HepG2 (cell line): Measurements from ENCODE around the gene TCERG1L. TPM values are rescaled to one million over a fixed set of nuclear protein-coding genes. Genes with fewer than 3 reads are reported as not detected.

Source experiments
- ATAC-seq: fragments of 200-7000 bp; cut with Tn5 transposase; 3 replicates; pipeline ENCODE4 v1.9.1; 2020; ENCODE audit warnings: mild to moderate bottlenecking, moderate library complexity
- BruUV-seq: library from RNA; stranded (reverse); fragments of 400-500 nt; replicated peaks from 2 replicates; lab custom pipeline; 2021; lab: Mats Ljungman, UMichigan
- CTCF ChIA-PET: fragments of 300-600 bp; formaldehyde crosslinking; extraction: SDS; loops from one replicate; lab custom pipeline; 2021; ENCODE audit warnings: low total read pairs, inconsistent platforms, low intra/inter-chr PET ratio; lab: Yijun Ruan, JAX
- POLR2A ChIA-PET: fragments of 350-600 bp; sonication (Branson Sonifier 250); formaldehyde crosslinking; loops from one replicate; lab custom pipeline; 2020; ENCODE audit warnings: antibody characterized with exemption, inconsistent platforms; lab: Yijun Ruan, JAX
- DNase-seq: peaks from one replicate; pipeline ENCODE4 v3.0.0-alpha.2; 2015; ENCODE audit warnings: low spot score
- FAIRE-seq: peaks from 3 replicates; lab custom pipeline; 2011; peaks lifted over from hg19 to GRCh38; lab: Jason Lieb, UNC
- H2AFZ ChIP-seq: one replicate; pipeline ENCODE4 v1.6.1; 2011; ENCODE audit warnings: low read length, inconsistent platforms
- H3K27ac ChIP-seq: fragments of 300-600 bp; 3 replicates; pipeline ENCODE4 v1.8.0; 2011; ENCODE audit warnings: mixed run types, mild to moderate bottlenecking, mixed read lengths, low read length, inconsistent platforms; ENCODE audit not compliant: insufficient read depth; ENCODE audit errors: extremely low read length
- H3K27me3 ChIP-seq, 2 experiments: fragments of 200-600 bp in 1 of 2; 2 replicates in 1 of 2; 3 replicates in 1 of 2; pipeline versions ENCODE4 v1.6.0 to v1.8.0; 2011; ENCODE audit warnings: low read length in 2 of 2, mild to moderate bottlenecking in 2 of 2, moderate library complexity in 2 of 2, inconsistent platforms in 1 of 2; ENCODE audit not compliant: insufficient read depth in 2 of 2, control insufficient read depth in 1 of 2
- H3K36me3 ChIP-seq, 2 experiments: fragments of 200-600 bp in 1 of 2; replicated peaks in 1 of 2; 2 replicates in 1 of 2; 3 replicates in 1 of 2; pipeline versions ENCODE4 v1.5.1 to v1.8.0; 2011; ENCODE audit warnings: low read length in 2 of 2, inconsistent platforms in 1 of 2; ENCODE audit not compliant: insufficient read depth in 2 of 2, control insufficient read depth in 1 of 2
- H3K4me1 ChIP-seq: 2 replicates; pipeline ENCODE4 v1.5.1; 2012; ENCODE audit warnings: low read length, inconsistent platforms; ENCODE audit not compliant: insufficient read depth
- H3K4me2 ChIP-seq: 2 replicates; pipeline ENCODE4 v1.6.0; 2011; ENCODE audit warnings: low read depth, low read length, inconsistent platforms
- H3K4me3 ChIP-seq, 3 experiments: fragments of 200-600 bp in 1 of 3; sonication (generic), shearing (Covaris generic) in 1 of 3; replicated peaks in 1 of 3; 2 replicates each; pipeline ENCODE4 v1.5.1; 2011 to 2016; ENCODE audit warnings: low read length in 3 of 3, inconsistent platforms in 2 of 3, low read depth in 2 of 3, mild to moderate bottlenecking in 2 of 3, control low read depth in 1 of 3, mixed read lengths in 1 of 3; ENCODE audit not compliant: insufficient read depth in 1 of 3
- H3K79me2 ChIP-seq: one replicate; pipeline ENCODE4 v1.6.1; 2011; ENCODE audit warnings: low read length, inconsistent platforms; ENCODE audit not compliant: insufficient read depth
- H3K9ac ChIP-seq: 2 replicates; pipeline ENCODE4 v1.6.0; 2011; ENCODE audit warnings: mild to moderate bottlenecking, low read depth, low read length, inconsistent platforms; ENCODE audit not compliant: insufficient read depth
- H3K9me3 ChIP-seq: 2 replicates; pipeline ENCODE4 v1.5.1; 2012; ENCODE audit warnings: mild to moderate bottlenecking, low read length
- H4K20me1 ChIP-seq: 2 replicates; pipeline ENCODE4 v1.6.0; 2011; ENCODE audit warnings: inconsistent platforms, mild to moderate bottlenecking, low read length, moderate library complexity; ENCODE audit not compliant: insufficient read depth
- ARNT ChIP-seq: fragments of 450-650 bp; IDR thresholded peaks from 2 replicates; pipeline ENCODE4 v1.6.1; 2017
- CENPT ChIP-seq: sonication (generic); formaldehyde crosslinking; IDR thresholded peaks from 2 replicates; pipeline ENCODE4 v1.8.0; 2022; ENCODE audit warnings: low read depth, mild to moderate bottlenecking, moderate library complexity, missing genetic modification reagents
- MED8 ChIP-seq: sonication (generic); formaldehyde crosslinking; IDR thresholded peaks from 2 replicates; pipeline ENCODE4 v1.8.1; 2023; ENCODE audit warnings: mild to moderate bottlenecking, missing genetic modification reagents; ENCODE audit not compliant: insufficient replicate concordance
- NFKB2 ChIP-seq: sonication (generic); formaldehyde crosslinking; IDR thresholded peaks from 2 replicates; pipeline ENCODE4 v1.4.0; 2020; ENCODE audit warnings: missing genetic modification reagents, borderline replicate concordance
- ZBTB7B ChIP-seq: sonication (generic); formaldehyde crosslinking; IDR thresholded peaks from 2 replicates; pipeline ENCODE4 v1.4.0; 2020; ENCODE audit warnings: missing genetic modification reagents
- ZKSCAN1 ChIP-seq: fragments of 150-350 bp; IDR thresholded peaks from 2 replicates; pipeline ENCODE4 v1.6.1; 2014; ENCODE audit warnings: low read length
- ZNF670 ChIP-seq: sonication (generic); formaldehyde crosslinking; IDR thresholded peaks from 2 replicates; pipeline ENCODE4 v1.8.0; 2022; ENCODE audit warnings: mild to moderate bottlenecking, missing genetic modification reagents, borderline replicate concordance
- WGBS: methylation state at CpG from one replicate; pipeline ENCODE4 v1.1.6; 2017; ENCODE audit warnings: low lambda C conversion rate; 5-methylcytosine and 5-hydroxymethylcytosine counted together
- in situ Hi-C: cut with HindIII; loops from 2 replicates; pipeline ENCODE4 v1.10.0; 2017; ENCODE audit warnings: low pct_unique_long_range_greater_than_20kb; ENCODE audit not compliant: extremely low pct_ligation_motif_present
- intact Hi-C: fragments of 100-400 bp; cut with micrococcal nuclease; formaldehyde crosslinking; loops from one replicate; pipeline ENCODE4 v1.10.0; 2022; ENCODE audit not compliant: unreplicated experiment
- polyA plus RNA-seq, 8 experiments: library from polyadenylated mRNA; depleted of rRNA in 3 of 8; stranded (reverse) in 7 of 8; unstranded in 1 of 8; fragments of >200 nt; fragmentation: Illumina TruSeq in 4 of 8; extraction: Trizol in 4 of 8; gene quantifications; 2 replicates each; pipeline versions ENCODE4 v1.2.1 to v1.2.3, GENCODE V29; 2011 to 2016; ENCODE audit warnings: low read depth in 4 of 8, missing spikeins in 1 of 8, mixed read lengths in 1 of 8; ENCODE audit not compliant: insufficient read depth in 1 of 8
- total RNA-seq, 5 experiments: library from RNA; depleted of rRNA; stranded (reverse); fragments of >200 nt; fragmentation: Illumina TruSeq; extraction: Trizol; gene quantifications; 2 replicates each; pipeline ENCODE4 v1.2.3, GENCODE V29; 2016; ENCODE audit warnings: low read depth in 1 of 5
- TF ChIP-seq, protein P1 (sequence below): sonication (generic); formaldehyde crosslinking; IDR thresholded peaks from 2 replicates; pipeline ENCODE4 v1.5.1; 2020; ENCODE audit warnings: mild to moderate bottlenecking, missing genetic modification reagents, borderline replicate concordance

The TCERG1L gene
- total and polyA plus RNA-seq, 2 of the 13 experiments (the other 11 are each of a cell fraction or from before 2014, with no cell fraction given): not detected

DNA sequence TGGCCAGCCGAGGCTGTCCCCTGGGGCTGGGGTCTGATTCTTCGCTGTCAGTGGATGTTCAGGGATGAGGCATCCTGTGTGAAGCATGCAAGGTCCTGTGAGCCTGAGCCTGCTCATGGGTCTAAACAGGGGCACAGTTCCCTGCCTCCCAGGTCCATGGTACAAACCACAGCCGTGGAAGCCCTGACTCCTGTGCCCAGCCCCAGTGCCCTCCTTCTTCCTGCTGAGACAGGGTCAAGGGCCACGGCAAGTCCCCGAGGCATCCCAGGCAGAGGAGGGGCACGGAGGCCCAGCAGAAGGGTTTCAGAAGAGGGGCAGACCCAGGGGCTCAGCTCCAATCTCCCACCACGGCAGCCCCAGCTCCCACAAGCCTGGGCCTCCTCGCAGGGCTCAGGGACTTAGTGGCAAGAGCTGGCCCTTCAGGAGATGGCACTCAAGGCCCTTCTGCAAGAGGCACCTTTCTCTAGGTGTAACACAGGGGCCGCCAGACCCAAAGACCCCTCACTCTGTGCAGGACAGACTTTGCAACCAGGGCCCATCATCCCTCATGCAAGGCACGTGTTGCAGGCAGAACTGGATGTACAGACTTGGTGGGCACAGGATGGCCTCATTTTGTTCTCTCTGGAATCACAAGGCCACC lies 248.8 kb downstream of the TCERG1L start (continued):
- TF ChIP-seq, protein P1, sequence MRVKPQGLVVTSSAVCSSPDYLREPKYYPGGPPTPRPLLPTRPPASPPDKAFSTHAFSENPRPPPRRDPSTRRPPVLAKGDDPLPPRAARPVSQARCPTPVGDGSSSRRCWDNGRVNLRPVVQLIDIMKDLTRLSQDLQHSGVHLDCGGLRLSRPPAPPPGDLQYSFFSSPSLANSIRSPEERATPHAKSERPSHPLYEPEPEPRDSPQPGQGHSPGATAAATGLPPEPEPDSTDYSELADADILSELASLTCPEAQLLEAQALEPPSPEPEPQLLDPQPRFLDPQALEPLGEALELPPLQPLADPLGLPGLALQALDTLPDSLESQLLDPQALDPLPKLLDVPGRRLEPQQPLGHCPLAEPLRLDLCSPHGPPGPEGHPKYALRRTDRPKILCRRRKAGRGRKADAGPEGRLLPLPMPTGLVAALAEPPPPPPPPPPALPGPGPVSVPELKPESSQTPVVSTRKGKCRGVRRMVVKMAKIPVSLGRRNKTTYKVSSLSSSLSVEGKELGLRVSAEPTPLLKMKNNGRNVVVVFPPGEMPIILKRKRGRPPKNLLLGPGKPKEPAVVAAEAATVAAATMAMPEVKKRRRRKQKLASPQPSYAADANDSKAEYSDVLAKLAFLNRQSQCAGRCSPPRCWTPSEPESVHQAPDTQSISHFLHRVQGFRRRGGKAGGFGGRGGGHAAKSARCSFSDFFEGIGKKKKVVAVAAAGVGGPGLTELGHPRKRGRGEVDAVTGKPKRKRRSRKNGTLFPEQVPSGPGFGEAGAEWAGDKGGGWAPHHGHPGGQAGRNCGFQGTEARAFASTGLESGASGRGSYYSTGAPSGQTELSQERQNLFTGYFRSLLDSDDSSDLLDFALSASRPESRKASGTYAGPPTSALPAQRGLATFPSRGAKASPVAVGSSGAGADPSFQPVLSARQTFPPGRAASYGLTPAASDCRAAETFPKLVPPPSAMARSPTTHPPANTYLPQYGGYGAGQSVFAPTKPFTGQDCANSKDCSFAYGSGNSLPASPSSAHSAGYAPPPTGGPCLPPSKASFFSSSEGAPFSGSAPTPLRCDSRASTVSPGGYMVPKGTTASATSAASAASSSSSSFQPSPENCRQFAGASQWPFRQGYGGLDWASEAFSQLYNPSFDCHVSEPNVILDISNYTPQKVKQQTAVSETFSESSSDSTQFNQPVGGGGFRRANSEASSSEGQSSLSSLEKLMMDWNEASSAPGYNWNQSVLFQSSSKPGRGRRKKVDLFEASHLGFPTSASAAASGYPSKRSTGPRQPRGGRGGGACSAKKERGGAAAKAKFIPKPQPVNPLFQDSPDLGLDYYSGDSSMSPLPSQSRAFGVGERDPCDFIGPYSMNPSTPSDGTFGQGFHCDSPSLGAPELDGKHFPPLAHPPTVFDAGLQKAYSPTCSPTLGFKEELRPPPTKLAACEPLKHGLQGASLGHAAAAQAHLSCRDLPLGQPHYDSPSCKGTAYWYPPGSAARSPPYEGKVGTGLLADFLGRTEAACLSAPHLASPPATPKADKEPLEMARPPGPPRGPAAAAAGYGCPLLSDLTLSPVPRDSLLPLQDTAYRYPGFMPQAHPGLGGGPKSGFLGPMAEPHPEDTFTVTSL (CRISPR knock-in tag): no peak
- TF ChIP-seq ZKSCAN1: no peak

DNA sequence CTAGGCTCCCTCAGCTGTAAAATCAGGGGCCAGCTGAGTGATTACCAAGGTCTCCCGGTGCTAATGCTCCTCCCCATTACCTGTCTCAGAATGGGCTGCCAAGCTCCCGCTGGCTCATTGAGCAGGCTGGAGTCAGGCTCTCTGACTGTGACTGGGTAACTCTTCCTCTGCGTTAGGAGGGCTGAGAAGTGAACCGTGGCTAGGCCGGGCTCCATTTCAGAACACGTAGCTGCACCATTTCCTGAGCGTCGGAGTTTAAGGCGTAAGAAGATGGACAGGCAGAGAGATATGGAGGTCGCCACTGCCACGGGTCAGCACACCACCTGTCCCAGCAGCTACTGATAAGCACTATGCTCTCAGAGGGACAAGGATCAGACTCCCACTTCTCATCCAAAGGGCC lies 250.3 kb downstream of the TCERG1L start:
- no TSS peak for BruUV-seq
- no peaks in the 10 kb centered on the region for H3K4me1 ChIP-seq
- H3K4me2 ChIP-seq: no peak overlapping the region
- H3K4me3 ChIP-seq: no peak overlapping the region
- no peaks in the 10 kb centered on the region for H3K79me2 ChIP-seq
- intact Hi-C loops: no loop called here
- WGBS: 19% methylated on average over 11 of the region's 11 CpGs
- H3K9ac ChIP-seq: no peak overlapping the region
- H3K27me3 ChIP-seq: peaks cover 0 to 8% of the 10 kb centered on the region in 2 experiments; a peak in 2 of 5 replicates
- TF ChIP-seq ZNF670 (no peak), NFKB2 (CRISPR knock-in tag) (no peak), ARNT (no peak), MED8 (CRISPR knock-in tag) (no peak), ZBTB7B (CRISPR knock-in tag) (no peak), CENPT (CRISPR knock-in tag) (no peak)
- H3K9me3 ChIP-seq: no peaks in the 10 kb centered on the region
- CTCF ChIA-PET: no interaction called here
- POLR2A ChIA-PET: no interaction called here
- ATAC-seq (no peak), FAIRE-seq (no peak), DNase-seq (no peak)
- no peak overlapping the region for H3K27ac ChIP-seq
- no peaks in the 10 kb centered on the region for H4K20me1 ChIP-seq
- no peak overlapping the region for H2AFZ ChIP-seq
- no peaks in the 10 kb centered on the region for H3K36me3 ChIP-seq
- in situ Hi-C loops: no loop called here
